ENCODE results near the gene SH3PXD2A.
"Not testable (repeated sequence)": the region's sequence is repeated elsewhere in the genome, so short reads cannot be mapped to it uniquely, and the experiment has no call there.

Gene SH3PXD2A

DNA sequence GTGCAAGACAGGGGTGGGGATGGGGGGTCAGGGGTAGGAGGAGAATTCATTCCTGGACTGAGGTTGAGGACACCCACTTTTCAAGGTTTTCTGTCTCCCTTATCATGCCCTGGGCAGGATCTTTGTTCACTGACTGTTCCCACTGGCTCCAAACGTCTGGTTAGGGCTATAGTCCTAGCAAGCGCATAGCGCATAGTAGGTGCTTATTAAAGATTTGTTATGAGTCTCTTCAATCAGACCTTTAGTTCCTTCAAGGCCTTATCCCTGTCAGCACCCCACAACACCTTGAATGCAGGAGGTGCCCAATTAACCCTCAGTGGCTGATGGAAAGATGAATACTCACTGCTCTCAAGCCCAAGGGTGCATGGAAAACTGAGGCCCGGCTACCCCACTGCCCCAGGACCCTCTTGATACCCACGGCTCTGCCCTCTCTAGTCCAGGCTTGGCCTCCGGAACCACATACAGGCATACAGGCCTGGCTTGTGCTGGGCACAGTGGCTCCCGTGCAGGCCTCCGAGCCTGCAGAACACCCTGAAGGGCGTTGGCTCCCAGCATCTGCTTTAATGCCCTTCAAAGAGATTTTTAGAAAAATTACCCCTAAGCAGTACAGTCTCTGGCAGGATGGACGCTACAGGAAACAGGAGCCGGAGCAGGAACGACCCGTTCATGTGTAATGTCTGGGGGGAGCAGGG is 177.7 kb downstream of the SH3PXD2A start:
- FAIRE-seq: no peak

DNA sequence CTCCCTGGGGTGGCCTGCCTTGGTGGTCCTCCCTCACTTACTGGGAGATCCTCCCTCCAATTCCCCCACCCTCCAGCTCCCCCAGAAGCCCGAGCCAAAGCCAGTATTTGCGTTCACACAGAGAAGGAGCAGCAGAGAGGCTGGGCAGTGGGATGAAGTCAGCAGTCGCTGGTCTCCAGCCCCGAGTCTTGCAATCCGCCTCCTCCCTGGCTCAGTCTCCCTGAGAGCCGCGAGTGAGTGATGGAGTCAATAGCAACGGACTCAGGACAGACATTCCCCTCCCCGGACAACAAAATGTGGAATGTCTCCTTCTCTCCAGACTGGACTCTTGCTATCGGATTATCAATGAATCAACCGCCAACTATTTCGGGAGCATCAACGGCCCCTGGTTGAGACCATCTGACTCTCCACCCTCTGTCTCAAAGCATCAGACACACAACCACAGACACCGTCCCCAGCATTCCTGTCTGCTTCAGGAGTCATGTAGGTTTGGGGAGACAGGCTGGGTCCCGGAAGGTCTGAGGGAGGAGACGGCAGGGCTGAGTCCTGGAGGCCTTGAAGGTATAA is 178.4 kb downstream of the SH3PXD2A start:
- FAIRE-seq: no peak

DNA sequence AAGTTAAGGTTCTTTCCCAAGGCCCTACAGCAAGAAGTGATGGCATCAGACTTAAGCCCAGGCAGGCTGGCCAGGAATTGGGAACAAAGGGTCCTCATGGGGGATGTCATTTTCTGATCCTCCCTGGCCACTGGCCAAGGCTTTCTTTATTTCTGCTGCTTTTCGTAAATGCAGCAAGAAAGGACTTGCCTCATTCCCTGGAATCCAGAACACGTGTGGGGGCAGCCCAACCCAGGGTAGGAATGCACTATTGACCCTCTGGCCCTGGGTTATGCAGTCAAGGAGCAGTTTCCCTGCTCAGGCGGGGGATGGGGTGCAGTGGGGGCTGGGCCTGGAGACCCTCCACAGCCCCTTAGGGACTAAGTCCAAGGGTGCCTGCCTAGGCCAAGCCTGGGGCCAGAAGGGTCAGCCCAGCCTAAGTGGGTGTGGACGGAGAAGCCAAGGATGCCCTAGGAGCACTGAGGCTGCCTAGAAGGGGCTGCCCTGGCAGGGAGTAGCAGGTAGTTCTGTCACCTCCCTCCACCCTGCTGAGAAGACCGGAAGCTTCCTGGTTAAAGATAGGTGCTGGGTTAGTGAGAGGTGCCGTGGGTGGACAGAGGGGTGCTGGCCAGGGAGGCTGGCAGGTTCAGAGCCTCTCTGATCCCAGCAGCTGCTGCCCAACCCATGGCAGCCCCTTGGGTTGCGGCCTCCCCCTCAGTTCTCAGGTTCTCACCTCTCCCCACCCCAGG is 179.2 kb downstream of the SH3PXD2A start:
- no peak for FAIRE-seq

DNA sequence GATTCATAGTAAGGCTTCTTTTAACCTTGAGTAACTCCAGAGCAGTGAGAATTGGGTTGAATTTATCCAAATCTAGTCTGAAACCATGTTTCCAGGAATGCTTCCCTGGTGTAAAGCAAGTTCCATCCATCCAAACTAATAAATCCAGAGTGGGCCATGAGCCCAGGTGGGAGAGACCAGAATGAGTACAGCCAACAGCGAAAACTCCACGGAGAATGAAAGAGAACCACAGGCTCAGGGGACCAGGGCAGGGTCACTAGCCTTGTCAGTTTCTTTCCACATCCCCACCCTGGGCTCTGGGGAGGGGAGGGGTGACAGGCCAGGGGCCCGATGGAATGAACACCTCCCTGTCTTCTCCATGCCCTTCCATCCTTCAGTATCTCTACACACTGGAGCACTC is 181.8 kb downstream of the SH3PXD2A start:
- FAIRE-seq: no peak

DNA sequence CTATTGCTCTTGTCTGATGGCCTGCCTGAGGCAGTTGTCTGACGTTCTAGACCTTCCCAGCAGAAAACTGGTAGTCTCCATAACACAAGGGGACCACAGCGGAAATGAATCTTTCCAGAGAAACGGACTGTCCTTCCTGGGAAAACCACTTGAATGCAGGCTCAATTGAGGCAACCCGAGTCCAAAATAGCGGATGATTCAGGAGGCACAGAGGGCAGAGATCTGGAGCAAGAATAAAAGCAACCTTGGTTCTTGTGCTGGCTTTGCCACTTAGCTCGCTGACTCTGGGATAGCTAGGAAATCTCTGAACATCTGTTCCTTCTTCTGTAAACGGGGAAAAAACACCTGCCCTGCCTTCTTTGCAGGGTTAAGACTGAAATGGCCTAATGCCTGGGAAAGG is 183.0 kb downstream of the SH3PXD2A start:
- no peak for FAIRE-seq

DNA sequence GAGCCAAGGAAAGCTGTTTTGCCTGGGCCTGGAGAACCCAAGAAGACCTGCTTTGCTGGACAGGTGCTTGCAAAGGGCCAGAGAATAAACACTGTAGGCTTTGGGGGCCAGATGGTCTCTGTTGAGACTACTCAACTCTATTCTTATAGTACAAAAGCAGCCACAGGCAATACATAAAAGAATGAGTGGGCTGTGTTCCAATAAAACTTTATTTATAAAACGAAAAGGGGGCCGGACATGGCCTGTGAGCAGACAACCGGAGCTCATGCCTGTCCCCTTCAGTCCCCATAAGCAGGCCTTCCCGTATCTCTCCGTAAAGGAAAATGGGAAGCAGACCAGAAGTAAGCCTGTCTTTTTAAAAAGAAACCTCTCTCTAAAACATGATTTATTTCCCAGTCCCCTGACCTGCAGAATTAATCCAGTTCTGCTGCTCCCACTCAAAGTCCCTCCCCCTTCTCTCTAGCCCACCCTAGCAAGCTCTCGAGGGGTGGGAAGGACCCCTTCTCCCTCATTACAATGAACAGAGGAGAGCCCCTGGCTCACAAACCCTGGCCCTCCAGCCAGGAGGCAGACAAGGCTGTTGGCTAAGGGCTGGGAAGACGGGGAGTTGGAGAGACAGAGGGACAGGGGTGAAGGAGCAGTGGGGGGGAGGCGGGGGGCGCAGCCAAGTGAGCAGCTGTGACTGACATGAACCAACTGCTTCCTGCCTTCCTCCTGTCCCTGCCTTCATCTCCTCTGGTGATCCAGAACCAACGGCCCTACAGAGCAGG is 184.1 kb downstream of the SH3PXD2A start:
- FAIRE-seq: no peak

DNA sequence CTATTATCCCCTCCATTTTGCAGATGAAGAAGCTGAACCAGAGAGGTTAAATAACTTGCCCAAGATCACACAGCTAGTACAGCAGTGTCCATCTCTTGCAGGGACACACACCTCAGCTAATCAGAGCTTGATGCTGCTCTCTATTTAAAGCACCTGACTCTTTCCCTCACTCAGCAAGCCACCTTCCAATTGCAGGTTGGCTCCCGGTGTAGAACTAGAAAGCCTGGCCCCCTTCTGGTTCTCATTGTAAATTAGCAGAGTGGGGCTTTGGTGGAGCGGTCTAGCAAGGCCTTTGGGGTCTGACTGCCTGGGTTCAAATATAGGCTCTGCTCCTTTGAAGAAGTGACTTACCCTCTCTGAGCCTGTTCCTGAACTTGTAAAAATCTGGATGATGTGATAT is 185.4 kb downstream of the SH3PXD2A start:
- FAIRE-seq: no peak

DNA sequence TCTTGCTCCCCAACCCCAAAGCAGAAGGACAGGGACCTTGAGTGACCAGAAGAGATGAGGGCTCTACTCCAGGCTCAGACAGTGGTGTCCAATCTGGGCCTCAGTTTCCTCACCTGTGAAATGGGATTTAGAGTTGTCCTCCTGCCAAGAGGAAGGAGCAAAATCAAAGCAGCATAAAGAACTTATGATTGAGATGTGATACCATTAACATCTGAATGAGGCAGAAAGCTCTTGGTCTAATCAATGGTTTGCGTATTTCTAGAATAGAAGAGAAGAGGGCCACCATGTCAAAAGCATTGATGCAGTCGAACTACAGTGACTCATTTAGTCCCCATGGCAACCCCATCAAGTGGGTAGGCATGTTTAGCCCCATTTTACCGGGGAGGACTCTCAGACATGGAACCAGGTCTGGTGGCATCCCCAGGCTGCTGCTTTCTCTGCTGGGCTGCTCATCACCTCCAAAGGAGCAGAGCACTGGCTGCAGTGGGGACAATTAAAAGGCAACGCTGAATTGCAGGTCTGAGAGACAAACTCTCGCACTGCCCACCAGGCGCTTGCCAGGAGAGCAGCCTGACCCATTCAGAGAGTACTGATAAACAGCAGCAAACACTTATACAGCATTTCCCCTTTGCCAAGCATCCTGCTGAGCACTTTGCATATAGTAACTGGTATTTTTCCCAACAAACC is 186.0 kb downstream of the SH3PXD2A start:
- FAIRE-seq: no peak

DNA sequence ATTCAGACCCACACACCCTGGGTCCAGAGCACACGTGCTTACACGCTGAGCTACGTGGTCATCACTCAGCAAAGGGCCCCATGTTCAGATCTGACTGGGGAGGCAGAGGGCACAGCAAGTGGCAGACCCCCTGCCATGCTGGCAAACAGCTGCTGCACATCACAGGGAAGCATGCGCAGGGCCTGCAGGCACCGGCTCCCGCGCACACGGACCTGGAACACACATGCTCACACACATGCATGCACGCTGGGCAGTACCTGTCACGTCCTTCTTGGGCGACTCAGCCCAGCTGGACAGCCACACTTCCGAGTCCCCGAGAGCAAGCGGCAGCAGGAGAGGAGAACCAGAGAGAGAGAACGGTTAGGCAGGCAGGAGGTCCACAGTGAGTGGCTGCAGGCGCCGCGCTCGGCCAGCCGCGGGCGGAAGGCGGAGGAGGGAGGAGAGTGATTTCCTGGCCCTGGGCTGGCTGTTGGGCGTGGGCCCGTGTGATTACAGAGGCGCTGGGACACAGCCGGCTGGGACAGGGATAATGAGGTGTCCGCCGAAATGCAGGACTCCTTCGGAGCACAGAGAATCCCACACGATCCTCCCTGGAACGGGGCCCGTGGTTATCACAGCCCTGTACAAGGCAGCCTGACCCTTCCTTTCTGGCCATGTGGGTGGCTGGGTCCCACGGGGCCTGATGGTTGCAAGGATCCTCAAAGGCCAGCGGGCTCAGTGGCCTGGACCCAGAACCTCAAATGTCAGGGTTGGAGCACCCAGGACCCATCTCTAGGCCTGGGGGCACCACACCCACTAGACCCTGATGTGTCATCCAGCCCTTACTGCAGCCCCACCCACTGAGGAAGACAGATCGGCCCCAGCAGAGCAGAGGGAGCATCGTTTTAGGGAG is 186.8 kb downstream of the SH3PXD2A start:
- FAIRE-seq: no peak

DNA sequence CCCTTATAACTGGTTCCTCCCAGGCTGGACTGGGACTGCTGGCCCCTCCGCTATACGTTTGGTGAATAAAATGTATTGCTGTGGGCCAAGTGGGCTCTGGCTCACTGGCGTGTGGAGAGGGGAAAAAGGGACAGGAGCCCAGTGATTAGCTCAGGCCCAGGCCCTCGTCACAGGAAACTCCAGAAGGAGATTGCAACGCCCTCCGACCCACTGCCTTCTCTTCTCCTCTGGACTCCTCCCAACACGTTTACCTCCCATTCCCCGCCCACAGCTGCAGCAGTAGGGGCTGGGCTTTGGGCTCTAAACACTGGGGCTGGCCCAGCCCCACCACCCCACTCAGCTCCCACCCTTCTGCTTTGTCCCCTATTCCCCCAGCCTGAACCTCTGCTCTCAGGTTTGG is 188.0 kb downstream of the SH3PXD2A start:
- no peak for FAIRE-seq

DNA sequence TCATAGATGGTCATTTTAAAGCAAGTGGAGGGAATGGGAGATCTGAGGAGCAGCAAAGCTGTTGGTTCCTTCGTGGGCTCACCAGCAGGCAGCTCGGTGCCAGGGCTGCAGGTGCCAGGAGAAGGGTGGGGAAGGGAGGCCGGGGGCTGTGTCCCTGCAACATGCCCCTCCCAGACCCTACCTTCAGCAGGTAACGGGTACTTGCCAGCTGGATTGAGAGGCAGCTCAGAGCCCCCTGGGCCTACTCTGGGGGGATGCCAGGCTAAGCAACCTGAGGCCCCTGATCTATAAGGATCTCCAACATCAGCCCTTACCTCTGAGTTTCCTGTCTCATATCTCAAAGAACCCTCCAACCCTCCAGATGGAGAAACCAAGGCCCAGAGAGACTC is 188.6 kb downstream of the SH3PXD2A start:
- FAIRE-seq: no peak

DNA sequence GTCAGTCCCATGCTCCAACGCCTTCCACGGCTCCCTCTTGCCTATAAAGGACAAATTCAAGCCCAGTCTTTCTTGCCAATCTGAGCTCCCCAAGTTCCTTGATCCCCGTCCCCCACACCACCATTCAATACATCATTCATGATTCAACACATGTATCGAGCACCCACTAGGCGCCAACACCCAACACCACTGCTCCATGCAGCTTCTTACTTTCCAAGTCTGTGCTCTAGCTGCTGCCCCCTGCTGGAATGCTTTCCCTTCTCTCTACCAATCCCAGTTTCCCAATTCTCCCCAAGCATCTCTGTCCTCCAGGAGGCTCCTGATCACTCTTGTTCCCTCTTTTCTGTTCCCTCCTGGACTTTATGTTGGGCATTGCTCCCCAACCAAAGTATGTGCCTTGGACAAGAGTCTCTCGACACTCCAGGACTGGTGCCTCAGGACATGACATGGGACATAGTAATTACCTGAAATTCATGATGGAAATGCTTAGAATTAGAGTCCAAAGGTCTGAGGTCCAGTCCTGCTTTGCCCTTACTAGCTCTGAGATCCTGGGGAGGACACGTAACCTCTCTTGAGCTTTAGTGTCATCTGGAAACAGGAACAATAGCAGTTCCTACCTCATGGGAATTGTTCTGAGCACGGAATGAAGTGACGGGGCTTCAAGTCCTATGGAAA is 189.2 kb downstream of the SH3PXD2A start:
- no peak for FAIRE-seq

DNA sequence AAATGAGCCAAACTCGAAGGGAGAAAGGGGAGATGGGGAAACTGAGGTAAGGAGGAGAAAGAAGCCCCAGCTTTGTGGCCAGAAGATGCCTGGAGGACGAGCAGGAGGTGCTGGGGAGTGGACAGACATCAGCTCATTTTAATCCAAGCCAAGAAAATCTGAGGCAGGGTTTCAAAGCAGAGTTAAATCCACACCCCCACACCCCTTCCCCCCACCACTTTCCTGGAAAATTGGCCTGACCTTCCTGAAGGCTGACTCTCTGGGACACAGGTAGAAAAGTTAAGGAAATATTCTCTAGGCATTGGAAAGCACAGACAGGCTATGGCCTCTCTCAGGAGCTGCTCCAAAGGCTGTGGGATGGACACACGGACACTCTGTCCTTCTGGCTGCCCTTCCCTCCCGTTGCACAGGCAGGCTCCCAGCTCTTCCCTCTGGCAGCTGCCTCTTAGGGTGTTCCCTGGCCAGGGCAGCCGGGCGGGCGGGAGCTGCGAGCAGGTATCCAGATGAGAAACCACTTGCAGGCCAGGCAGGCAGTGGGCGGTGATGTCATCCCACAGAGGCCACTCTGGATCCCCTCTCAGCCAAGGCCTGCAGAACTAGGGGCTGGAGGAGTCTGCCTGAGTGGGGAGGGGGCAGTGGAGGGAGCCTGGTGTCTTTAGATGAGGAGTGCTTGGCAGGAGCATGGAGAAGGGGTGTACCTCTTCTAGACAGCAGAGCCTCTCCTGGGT is 190.1 kb downstream of the SH3PXD2A start:
- no peak for FAIRE-seq

DNA sequence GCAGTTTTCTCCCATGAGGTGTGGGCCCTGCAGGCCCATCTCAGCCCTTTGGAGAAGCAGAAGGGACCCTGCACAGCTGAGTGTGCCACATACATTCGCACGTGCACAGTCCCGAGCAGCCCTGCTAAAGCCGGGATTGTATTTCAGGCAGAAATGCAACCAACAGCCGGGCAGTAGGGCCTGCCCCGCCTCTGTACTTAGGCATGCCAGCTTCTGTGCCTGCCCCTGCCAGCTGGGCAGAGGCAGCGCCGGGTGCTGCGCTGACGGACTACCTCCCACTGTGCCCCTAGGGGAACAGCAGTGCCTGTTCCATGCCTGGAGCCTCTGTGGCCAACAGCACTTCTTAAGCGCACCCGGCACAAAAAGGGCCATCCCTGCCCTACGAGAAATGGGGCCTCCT is 191.6 kb downstream of the SH3PXD2A start:
- no peak for FAIRE-seq

DNA sequence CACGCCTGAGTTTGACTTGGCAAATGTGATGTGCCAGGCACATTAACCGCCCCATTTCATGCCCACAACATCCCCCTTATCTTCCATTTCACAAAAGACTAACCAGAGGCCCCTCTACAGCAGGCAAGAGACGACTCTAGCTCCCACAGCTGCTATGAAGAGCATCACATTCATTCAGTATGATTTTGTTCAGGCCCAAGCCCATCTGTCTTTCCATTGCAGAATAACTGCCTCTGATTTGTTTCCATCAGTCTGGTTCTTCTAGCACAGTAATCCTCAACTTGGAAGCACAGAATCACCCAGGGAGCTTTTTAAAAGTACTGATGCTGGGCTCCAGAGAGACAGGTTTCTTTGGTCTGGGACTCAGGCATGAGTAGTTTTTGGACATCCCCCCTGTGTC is 192.1 kb downstream of the SH3PXD2A start:
- FAIRE-seq: no peak

DNA sequence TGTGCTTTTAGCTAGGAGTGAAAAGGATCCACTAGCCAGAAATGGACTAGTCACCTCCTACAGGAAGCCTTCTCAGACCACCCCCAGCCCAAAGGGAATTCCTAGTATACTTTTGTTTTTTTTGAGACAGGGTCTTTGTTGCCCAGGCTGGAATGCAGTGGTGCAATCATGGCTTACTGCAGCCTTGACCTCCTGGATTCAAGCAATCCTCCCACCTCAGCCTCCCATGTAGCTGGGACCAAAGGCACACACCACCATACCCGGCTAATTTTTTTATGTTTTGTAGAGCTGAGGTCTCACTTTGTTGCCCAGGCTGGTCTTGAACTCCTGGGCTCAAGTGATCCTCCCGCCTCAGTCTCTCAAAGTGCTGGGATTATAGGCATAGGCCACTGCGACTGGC is 192.7 kb downstream of the SH3PXD2A start:
- FAIRE-seq: not testable (repeated sequence)

DNA sequence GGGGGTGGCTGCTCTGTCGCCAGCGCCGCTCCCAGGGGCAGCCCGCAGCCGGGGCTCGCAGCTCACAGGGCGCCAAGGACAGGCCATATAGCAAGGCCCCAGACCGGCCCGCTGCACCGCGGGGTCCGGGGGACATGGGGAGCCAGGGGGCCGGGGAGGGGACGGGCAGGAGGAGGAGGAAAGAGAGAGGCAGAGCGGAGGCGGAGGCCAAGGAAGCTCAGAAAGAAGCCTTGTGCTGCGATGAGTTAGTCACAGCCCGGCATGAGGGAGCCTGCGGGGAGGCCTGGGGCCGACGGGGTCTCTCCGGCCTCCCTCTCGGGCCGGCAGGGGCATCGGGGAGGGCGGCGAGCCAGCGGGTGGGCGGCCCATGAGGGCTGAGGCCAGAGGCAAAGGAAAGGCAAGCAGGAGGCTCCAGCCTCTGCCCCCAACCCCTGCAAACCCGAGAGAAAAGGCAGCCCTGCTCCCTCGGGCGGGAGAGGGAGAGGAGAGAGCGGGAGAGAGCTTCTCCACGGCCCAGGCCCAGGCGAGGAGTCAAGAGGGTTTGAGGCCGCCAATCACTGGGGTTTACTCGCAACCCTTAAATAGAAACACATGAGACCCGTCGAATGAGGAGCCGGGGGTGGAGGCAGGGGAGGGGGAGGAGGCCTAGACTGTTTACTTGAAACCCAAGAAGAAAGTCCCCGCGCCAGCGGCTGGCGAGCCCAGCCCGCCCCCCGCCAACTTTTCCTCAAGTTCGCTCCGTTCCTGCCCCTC is 194.0 kb downstream of the SH3PXD2A start:
- peak; percentile 95 for FAIRE-seq

DNA sequence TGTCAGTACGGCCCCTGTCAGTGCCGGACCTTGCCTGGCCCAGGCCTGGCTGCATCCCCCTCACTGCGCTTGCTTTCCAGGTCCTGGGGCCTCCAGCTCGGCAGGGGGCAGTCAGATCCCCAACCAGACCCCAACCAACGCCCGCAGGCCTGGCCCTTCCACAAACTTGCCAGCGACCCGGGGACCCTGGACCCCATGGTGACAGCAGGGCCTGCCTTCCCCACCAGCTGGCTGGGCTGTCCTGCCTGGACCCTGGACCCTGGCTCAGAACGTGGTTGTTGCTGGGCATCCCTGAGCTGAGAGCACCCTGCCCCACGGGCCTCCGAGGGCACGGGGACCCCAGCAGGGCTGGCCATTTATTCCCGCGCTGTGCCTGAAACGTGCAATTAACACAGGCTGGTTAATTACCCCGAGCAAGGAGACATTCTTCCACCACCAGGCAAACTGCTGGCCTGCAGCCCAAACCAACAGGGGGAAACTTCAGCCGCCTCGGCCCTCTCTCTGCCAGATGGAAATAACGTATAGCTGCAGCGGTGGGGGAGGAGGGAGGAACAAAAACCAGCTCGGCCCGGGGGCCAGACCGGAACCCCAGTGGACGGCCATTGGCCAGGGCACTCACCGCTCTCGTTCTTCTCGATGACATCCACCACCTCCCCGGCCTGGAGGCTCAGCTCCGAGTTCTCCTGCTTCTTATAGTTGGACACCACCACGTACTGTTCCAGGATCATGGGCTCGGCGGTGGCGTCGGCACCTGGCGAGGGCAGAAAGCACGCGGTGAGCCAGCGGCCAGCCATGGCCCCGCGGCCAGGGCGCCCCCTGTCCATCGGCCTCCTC is 194.8 kb downstream of the SH3PXD2A start:
- FAIRE-seq: peak; percentile 73

Measured in A204.1 (cell line).